GM18858 (cell line): ENCODE results near the gene NDUFV1.

Experiments used
- ATAC-seq: cut with Tn5 transposase; IDR thresholded peaks from one replicate; pipeline ENCODE4 v1.9.1; 2021; ENCODE audit not compliant: unreplicated experiment

Gene NDUFV1

GRCh38 chr11:67639438-67639859 is 32.7 kb downstream of the NDUFV1 start, which contains the start of gene TBX10:
TSS of gene TBX10 (minus strand) at chr11:67639763. CDS start at chr11:67639472, 291 bp downstream.
- ATAC-seq: no peak

DNA sequence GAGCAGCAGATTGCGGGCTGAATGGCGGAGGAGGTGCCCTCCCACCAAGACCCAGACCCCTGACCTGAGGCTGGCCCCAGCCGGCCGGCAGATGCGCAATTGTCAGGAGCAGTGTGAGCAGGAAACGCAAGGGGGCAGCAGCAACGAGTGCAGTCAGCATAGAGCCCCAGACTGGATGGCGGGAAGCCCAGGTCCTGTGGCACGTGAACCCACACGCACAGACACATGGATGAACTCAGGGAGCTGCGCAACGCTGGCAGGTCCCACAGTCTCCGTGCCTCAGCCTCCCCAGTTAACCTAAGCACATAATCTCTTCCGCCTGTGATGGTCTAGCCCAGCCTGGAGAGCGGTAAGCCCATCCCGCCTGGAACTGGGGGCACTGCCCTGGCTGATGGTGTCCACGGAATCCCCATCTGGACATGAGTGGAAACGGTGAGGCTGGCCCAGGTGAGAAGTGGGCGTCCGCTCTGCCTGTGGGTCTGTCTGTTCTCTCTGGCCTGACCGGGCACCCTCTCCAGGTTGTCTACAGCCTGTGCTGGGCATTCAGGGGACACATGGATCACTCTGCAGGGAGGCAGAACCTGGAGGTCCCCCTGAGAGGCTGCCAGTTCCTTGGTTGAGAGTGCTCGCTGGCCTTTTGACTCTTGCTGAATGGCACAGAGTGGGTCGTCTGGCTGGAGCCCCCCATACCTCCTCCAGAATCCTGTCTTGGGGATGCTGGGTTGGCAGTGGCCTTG is 33.5 kb downstream of the NDUFV1 start:
- ATAC-seq: no peak

GRCh38 chr11:67640758-67641337 is 34.1 kb downstream of the NDUFV1 start:
- no peak for ATAC-seq

DNA sequence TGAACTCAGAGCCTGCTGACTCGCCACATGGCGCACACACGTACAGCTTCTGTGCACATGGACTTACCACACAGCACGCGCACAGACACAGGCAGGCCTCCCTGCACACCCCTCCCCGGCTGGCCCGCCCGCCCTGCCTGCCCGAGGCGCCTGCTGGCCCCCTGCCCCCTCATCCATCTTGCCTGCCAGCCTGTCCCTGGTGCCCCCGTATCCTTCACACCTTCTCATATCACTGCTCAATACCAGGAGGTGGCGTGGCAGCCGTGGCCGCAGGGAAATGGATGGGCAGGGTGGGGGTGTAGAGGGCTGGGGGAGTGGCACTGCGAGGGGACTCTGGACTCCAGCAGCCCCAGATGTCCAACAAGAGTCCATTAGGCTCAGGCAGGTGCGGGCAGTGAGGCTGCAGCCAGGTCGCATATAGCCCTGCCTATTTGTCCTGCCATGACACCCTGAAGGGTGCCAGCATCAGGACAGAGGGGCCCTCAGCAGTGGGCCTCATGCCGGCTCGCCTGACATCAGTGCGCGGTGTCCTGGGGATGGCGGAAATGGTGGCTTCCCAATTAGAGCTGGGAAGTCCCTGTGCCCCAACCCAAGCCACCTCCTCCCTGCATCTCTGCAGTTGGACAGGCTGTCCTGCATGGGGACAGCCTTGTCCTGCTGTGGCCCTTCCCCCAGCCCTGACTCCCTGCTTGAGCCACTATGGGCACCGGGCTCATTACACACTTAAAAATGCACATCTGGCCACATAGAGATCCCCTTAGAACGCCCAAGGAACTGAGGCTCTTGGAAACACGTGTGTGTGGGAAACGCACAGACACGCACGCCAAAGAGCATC is 34.8 kb downstream of the NDUFV1 start:
- ATAC-seq: no peak

GRCh38 chr11:67642173-67643120 is 35.7 kb downstream of the NDUFV1 start:
- ATAC-seq: no peak

- ATAC-seq: no peak
These were observed 37.3 kb downstream of the NDUFV1 start for GRCh38 chr11:67644042-67644441.

GRCh38 chr11:67644472-67645418 is 38.0 kb downstream of the NDUFV1 start:
- no peak for ATAC-seq

GRCh38 chr11:67645521-67646461 is 39.1 kb downstream of the NDUFV1 start:
- no peak for ATAC-seq

GRCh38 chr11:67646535-67647336 is 40.0 kb downstream of the NDUFV1 start:
- no peak for ATAC-seq

GRCh38 chr11:67647471-67647870 is 40.7 kb downstream of the NDUFV1 start:
- no peak for ATAC-seq

DNA sequence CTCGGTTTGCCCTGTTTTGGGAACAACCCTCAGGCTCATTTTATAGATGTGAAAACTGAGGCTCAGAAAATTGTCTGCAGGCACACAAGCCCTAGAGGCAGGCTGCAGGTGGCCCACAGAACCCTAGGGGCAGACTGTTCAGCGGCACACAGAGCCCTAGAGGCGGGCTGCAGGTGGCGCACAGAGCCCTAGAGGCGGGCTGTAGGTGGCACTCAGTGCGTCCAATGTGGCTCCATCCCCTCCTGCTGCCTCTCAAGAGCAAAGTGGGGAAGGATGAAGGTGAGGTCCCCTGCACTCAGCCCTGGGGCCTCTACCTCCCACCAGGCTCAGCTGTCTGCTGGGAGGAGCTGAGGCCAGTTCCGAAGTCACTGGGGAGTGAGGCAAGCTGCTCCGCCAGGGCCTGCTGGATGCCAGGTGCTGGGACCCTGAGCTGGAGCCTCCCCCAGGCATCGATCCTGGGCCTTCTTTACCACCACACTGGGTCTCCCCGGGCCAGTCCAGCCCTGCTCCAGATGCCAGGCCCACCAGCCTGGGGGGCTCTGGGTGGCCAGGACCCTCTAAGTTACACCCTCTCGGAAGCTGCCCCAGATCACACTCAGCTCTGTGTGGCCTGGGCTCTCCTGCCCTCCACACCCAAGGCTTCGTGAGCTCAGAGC is 41.5 kb downstream of the NDUFV1 start:
- ATAC-seq: no peak

DNA sequence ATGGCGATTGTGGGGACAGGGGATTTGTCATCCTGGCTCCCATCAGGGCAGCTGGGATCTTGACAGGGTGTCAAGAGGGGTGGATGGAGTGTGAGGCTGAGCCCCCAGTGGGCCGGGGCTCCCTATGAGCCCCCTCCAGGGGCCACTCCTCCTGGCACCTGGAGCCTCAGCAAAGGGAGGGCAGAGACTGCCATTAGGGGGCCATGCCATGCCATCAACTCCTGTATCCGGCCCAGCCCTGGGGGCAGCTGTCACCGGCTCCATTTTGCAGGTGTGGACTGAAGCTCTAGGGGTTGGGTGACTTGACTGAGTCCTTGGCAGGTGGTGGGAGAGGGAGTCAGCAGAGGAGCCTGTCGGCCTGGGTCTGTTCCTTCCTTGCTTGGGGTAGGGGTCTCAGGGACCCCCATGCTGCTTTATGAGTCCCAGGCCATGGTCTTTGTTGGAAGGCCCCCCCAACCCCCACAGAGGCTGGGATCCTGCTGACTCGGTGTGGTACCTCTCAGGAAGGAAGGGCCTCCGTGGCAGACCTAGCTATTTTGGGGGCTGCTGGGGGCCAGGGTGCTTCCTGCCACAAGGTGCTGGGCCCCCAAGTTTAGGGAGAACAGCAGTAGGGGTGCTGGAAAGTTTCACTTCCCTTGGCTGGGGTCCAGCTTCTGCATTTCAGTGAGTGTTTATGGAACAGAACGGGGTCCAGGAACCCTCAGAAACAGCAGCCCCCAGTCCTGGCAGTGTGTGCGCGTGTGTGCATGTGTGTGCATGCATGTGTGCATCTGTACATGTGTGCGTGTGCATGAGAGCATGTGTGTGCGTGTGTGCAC is 42.3 kb downstream of the NDUFV1 start:
- ATAC-seq: no peak

GRCh38 chr11:67649634-67650510 is 43.1 kb downstream of the NDUFV1 start:
- ATAC-seq: no peak

DNA sequence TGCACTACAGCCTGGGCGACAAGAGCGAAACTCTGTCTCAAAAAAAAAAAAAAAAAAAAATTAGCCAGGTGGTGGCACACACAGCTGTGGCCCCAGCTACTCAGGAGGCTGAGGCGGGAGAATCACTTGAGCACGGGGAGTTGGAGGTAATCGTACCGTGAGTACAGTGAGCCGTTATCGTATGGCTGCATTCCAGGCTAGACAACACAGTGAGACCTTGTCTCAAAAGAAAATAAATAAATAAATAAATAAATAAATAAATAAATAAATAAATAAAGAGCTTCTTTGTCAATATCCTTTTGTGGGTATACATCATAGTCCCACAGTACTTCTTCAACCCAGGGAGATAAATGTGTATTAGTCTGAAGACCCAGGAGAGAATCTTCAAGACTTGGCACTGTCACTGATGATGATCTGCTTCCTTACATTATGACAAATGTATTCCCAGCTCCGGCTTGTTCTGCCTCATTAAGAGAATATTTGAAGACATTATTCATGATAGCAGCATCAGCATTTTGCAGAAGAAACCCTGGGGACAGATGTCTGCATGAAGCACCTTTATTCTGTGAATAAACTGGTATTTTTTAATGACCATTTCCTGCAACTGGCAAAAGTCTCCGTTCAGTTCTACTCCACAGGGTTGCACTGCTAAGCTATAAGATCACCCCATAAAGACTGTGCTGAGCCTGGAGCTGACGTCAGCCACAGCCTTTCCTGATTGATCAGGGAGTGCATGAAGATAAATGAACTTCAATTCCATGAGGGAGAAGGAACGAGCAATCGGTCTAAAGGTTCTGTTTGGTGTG is 45.4 kb downstream of the NDUFV1 start:
- ATAC-seq: no peak
